A549 treated with GW870086 at 1 μM for 4 hours (cell line): ENCODE measurements around the gene TAF4. TPM values are rescaled to one million over a fixed set of nuclear protein-coding genes. Genes with fewer than 3 reads are reported as not detected.

ENCODE experiments used
- total RNA-seq: library from RNA; stranded (reverse); fragments of 200-300 nt; extraction: Qiagen RNA extraction; gene quantifications from 5 replicates; pipeline ENCODE4 v1.2.3, GENCODE V29; 2022; ENCODE audit warnings: low read depth

TAF4 gene
- total RNA-seq: 16.4 to 19.3 TPM (median 18.1 TPM) in 5 replicates

DNA sequence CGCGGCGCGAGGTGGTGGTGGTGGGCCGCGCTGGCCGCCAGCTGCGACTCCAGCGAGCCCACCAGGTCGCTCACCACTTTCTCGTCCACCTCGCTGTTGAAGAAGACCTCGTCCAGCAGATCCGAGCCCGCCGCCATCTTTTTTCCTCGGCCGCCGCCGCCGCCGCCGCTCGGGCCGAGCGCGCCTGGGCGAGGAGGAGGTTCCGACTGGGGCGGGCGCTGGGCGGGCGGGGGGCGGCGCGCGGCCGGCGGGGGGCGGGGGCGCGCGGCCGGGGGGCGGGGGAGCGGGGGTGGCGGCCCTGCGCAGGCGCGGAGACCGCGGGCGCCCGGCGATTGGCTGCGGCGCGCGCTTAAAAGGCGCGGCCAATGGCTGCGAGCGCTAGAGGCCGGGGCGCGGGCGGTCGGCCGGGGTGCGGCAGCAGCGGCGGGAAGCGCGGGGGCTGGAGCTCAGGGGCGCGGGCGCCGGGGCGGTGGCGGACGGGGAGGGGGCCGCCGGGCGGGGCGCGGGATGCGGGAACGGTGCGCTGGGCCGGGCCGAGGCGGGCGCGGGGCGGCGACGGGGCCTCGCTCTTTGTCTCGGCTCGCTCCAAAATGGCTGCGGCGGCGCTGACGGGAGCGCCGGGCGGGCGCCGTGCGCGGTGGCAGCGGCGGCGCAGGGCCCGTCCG lies at the start of gene TAF4:
TAF4 (minus strand) TSS at position 208 of the 665 bp plus-strand sequence; CDS start at position 137, 71 bp downstream.

Other genes with a start within 250 kb of the TAF4 start
- gene LSM14B, start 56.6 kb upstream of the TAF4 start, total RNA-seq: 21.2 to 25.4 TPM (median 23.8 TPM) in 5 replicates
- 517 to 577 TPM (median 558 TPM) in 5 replicates for gene PSMA7, start 77.5 kb upstream of the TAF4 start, total RNA-seq
- 6.6 to 11.2 TPM (median 8.8 TPM) in 5 replicates for gene SS18L1, start 77.9 kb upstream of the TAF4 start, total RNA-seq
- 30.7 to 39.4 TPM (median 36.4 TPM) in 5 replicates for gene MTG2, start 117.1 kb upstream of the TAF4 start, total RNA-seq
- gene HRH3, start 154.4 kb upstream of the TAF4 start, total RNA-seq: not detected in 5 replicates
- 16.4 to 23.5 TPM (median 20.9 TPM) in 5 replicates for gene OSBPL2, start 172.6 kb upstream of the TAF4 start, total RNA-seq
- gene ADRM1, start 237.1 kb upstream of the TAF4 start, total RNA-seq: 156 to 190 TPM (median 184 TPM) in 5 replicates